Measurements from ENCODE around the gene OR11A1.

GRCh38 chr6:29447670-29448069 lies 9.2 kb downstream of the OR11A1 start:
- TF ChIP-seq CTCF (optimal IDR thresholded peaks at IDR 0.05 in 1 of 3, IDR thresholded peaks at IDR 0.05 in 1 of 3, conservative IDR thresholded peaks at IDR 0.05 in 1 of 3; ENCODE audit: extremely low read depth in 1 of 3, insufficient read depth in 2 of 3, low read length in 3 of 3) (no peak), EZH2 (IDR thresholded peaks at IDR 0.05; ENCODE audit: low read length) (no peak)

Measured in keratinocyte (primary cell).